Adrenal gland (tissue), 5 donors: ENCODE results near the gene SIT1.

Experiments used
- POLR2A ChIP-seq, 2 donors: fragments of 450-650 bp; IDR thresholded peaks; one replicate each; pipeline ENCODE4 v1.6.1; 2017; ENCODE audit warnings: antibody characterized with exemption in 2 of 2, mild to moderate bottlenecking in 2 of 2, moderate library complexity in 1 of 2
- TF ChIP-seq, protein P1 (sequence below), 6 experiments: fragments of 450-650 bp in 4 of 6; fragments of 200-600 bp in 2 of 6; sonication (generic) in 1 of 6; IDR thresholded peaks; 1 replicate in 5 of 6; 2 replicates in 1 of 6; pipeline versions ENCODE4 v1.5.1 to v1.8.0; 2016 to 2021; ENCODE audit warnings: antibody characterized with exemption in 6 of 6, mild to moderate bottlenecking in 2 of 6, moderate library complexity in 1 of 6
- donor health status: DM: no; HTN: no; CAD: no.

DNA sequence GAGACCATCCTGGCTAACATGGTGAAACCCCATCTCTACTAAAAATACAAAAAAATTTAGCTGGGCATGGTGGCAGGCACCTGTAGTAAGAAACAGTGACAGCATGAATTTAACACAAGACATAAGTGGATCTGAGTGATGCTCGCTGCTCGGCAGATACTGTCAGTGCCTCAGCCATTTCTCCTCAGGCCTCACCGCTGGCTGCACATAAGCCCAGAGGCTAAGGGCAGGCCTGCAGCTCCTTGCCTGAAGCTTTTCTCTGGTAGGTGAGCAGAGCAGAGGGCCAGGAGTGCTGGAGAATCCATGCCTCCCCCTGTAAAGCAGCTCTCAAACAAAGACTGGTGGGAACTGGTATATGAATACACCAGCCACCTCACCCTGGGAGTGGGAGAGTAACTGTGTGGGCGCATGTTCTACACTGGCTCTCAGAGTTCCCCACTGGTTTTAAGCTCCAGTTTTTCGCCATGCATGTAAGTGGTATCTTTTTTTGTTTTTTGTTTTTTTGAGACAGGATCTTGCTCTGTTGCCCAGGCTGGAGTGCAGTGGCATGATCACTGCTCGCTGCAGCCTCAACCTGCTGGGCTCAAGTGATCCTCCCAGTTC, 22.2 kb downstream of the SIT1 start:
- TF ChIP-seq, protein P1, sequence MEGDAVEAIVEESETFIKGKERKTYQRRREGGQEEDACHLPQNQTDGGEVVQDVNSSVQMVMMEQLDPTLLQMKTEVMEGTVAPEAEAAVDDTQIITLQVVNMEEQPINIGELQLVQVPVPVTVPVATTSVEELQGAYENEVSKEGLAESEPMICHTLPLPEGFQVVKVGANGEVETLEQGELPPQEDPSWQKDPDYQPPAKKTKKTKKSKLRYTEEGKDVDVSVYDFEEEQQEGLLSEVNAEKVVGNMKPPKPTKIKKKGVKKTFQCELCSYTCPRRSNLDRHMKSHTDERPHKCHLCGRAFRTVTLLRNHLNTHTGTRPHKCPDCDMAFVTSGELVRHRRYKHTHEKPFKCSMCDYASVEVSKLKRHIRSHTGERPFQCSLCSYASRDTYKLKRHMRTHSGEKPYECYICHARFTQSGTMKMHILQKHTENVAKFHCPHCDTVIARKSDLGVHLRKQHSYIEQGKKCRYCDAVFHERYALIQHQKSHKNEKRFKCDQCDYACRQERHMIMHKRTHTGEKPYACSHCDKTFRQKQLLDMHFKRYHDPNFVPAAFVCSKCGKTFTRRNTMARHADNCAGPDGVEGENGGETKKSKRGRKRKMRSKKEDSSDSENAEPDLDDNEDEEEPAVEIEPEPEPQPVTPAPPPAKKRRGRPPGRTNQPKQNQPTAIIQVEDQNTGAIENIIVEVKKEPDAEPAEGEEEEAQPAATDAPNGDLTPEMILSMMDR (IDR thresholded peaks at IDR 0.05) = no peak
- no peak for TF ChIP-seq POLR2A (IDR thresholded peaks at IDR 0.05)
